A549 (cell line): ENCODE measurements around the gene TRABD. TPM values are rescaled to one million over a fixed set of nuclear protein-coding genes. Genes with fewer than 3 reads are reported as not detected.

Experiments used
- ATAC-seq, 2 experiments: fragments of 200-7000 bp in 1 of 2; fragments of >200 bp in 1 of 2; cut with Nextera tagmentation in 1 of 2; cut with Tn5 transposase in 1 of 2; 3 replicates each; pipeline versions ENCODE4 v1.8.0 to v1.9.1; 2018 to 2020; ENCODE audit warnings: mild to moderate bottlenecking in 1 of 2, moderate library complexity in 1 of 2
- CTCF ChIA-PET: fragments of 300-600 bp; sonication (Branson Sonifier 250); formaldehyde crosslinking; extraction: SDS; loops from one replicate; lab custom pipeline; 2021; ENCODE audit warnings: antibody characterized with exemption, inconsistent platforms; lab: Yijun Ruan, JAX
- POLR2A ChIA-PET: fragments of 350-600 bp; formaldehyde crosslinking; extraction: SDS; loops from one replicate; lab custom pipeline; 2021; ENCODE audit warnings: antibody characterized with exemption, inconsistent platforms; lab: Yijun Ruan, JAX
- DNase-seq, 2 experiments: peaks; one replicate each; pipeline versions ENCODE4 v3.0.0 to v3.0.0-alpha.2; 2011 to 2016; ENCODE audit warnings: low read depth in 1 of 2, low spot score in 1 of 2
- FAIRE-seq: peaks from 2 replicates; lab custom pipeline; 2011; peaks lifted over from hg19 to GRCh38; lab: Jason Lieb, UNC
- H3K27ac ChIP-seq, 2 experiments: fragments of >200 bp; sonication (Bioruptor Twin); formaldehyde crosslinking; 3 replicates each; pipeline ENCODE4 v1.5.1; 2016 to 2017
- H3K4me1 ChIP-seq: fragments of >200 bp; sonication (Bioruptor Twin); formaldehyde crosslinking; 3 replicates; pipeline ENCODE4 v1.6.1; 2016
- H3K4me2 ChIP-seq: fragments of >200 bp; sonication (Bioruptor Twin); formaldehyde crosslinking; 3 replicates; pipeline ENCODE4 v1.6.1; 2016
- H3K4me3 ChIP-seq: fragments of >200 bp; sonication (Bioruptor Twin); formaldehyde crosslinking; 3 replicates; pipeline ENCODE4 v1.5.1; 2016
- H3K9me3 ChIP-seq: fragments of >200 bp; sonication (Bioruptor Twin); formaldehyde crosslinking; 3 replicates; pipeline ENCODE4 v1.6.1; 2016
- EHF ChIP-seq: fragments of 250-450 bp; sonication (Bioruptor Pico); IDR thresholded peaks from 2 replicates; pipeline ENCODE4 v1.5.0; 2020; ENCODE audit warnings: mild to moderate bottlenecking
- EP300 ChIP-seq, 2 experiments: fragments of >200 bp; sonication (Bioruptor Twin); formaldehyde crosslinking; IDR thresholded peaks; 2 replicates in 1 of 2; 3 replicates in 1 of 2; pipeline ENCODE4 v1.6.1; 2016 to 2017
- HOXA7 ChIP-seq: fragments of 250-450 bp; sonication (Bioruptor Pico); IDR thresholded peaks from 2 replicates; pipeline ENCODE4 v1.5.0; 2020; ENCODE audit warnings: mild to moderate bottlenecking, moderate library complexity
- JUN ChIP-seq, 2 experiments: fragments of >200 bp; sonication (Bioruptor Twin); formaldehyde crosslinking; IDR thresholded peaks; 2 replicates in 1 of 2; 3 replicates in 1 of 2; pipeline ENCODE4 v1.6.1; 2016 to 2017
- MAFK ChIP-seq: fragments of 450-650 bp; IDR thresholded peaks from 2 replicates; pipeline ENCODE4 v1.6.1; 2014; ENCODE audit not compliant: partially characterized antibody
- POLR2A ChIP-seq: IDR thresholded peaks from 2 replicates; pipeline ENCODE4 v1.6.1; 2012; ENCODE audit warnings: mild to moderate bottlenecking, low read length
- SMC3 ChIP-seq: fragments of >200 bp; sonication (Bioruptor Twin); formaldehyde crosslinking; IDR thresholded peaks from 3 replicates; pipeline ENCODE4 v1.6.1; 2018; ENCODE audit warnings: inconsistent platforms
- TFCP2L1 ChIP-seq: fragments of 250-450 bp; sonication (Bioruptor Pico); IDR thresholded peaks from 2 replicates; pipeline ENCODE4 v1.5.0; 2021; ENCODE audit warnings: mild to moderate bottlenecking
- ZFP36 ChIP-seq: fragments of 450-650 bp; IDR thresholded peaks from 2 replicates; pipeline ENCODE4 v1.6.1; 2014; ENCODE audit warnings: borderline replicate concordance; ENCODE audit not compliant: partially characterized antibody
- WGBS: methylation state at CpG from one replicate; pipeline ENCODE4 v1.1.6; 2017; ENCODE audit errors: missing lambda C conversion rate; 5-methylcytosine and 5-hydroxymethylcytosine counted together
- polyA plus RNA-seq, 4 experiments: library from polyadenylated mRNA; depleted of rRNA in 3 of 4; stranded (reverse); fragments of >200 nt; fragmentation: RNase III in 1 of 4; extraction: RNeasy Plus Mini Kit Qiagen cat#74134 plus additional on column Dnase treatment in 1 of 4; gene quantifications; 2 replicates in 3 of 4; 3 replicates in 1 of 4; pipeline ENCODE4 v1.2.3, GENCODE V29; 2011 to 2017
- TF ChIP-seq, protein P1 (sequence below): fragments of >200 bp; sonication (Bioruptor Twin); formaldehyde crosslinking; IDR thresholded peaks from 3 replicates; pipeline ENCODE4 v1.6.1; 2016
- TF ChIP-seq, protein P2 (sequence below): fragments of >200 bp; sonication (Bioruptor Twin); formaldehyde crosslinking; IDR thresholded peaks from 2 replicates; pipeline ENCODE4 v1.6.1; 2016
- TF ChIP-seq, protein P3 (sequence below): IDR thresholded peaks from 2 replicates; pipeline ENCODE4 v1.6.1; 2012
- TF ChIP-seq, protein P4 (sequence below): IDR thresholded peaks from 2 replicates; pipeline ENCODE4 v1.6.1; 2012
- TF ChIP-seq, protein P5 (sequence below): IDR thresholded peaks from 2 replicates; pipeline ENCODE4 v1.6.1; 2012; ENCODE audit warnings: low read depth, borderline replicate concordance
- TF ChIP-seq, protein P6 (sequence below): fragments of >200 bp; sonication (Bioruptor Twin); formaldehyde crosslinking; IDR thresholded peaks from 3 replicates; pipeline ENCODE4 v1.5.1; 2016

TRABD gene
- polyA plus RNA-seq, 2 of the 4 experiments (the other 2 are of a cell fraction), result 14.8 to 30.4 TPM

DNA sequence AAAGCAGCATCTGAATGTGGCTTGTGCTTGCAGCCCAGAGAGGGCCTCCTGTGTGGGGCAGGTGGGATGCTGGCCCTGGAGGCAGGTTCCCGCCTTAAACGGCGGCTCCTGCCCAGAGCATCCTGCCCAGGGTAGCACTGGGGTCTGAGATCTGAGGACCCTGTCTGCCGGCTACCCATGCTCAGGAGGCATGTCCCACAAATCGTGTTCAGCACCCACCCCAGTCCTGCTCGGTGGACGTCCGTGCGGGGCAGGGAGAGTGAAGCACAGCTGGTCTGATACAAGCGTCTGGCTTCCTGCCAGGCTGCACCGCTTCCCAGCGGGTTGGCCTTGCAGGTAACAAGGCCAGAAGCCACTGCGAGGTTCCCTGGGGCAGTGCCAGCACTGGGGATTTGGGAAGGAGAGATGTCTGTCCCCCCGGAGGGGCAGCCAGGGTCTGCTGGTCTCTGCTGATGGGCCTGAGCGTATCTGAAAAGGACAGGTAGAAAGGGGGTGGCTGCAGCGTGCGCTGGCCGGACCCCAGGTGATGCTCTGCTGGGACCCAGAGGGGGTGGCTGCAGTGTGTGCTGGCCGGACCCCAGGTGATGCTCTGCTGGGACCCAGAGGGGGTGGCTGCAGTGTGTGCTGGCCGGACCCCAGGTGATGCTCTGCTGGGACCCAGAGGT, 3.6 kb downstream of the TRABD start (continued):
- TF ChIP-seq, protein P1, sequence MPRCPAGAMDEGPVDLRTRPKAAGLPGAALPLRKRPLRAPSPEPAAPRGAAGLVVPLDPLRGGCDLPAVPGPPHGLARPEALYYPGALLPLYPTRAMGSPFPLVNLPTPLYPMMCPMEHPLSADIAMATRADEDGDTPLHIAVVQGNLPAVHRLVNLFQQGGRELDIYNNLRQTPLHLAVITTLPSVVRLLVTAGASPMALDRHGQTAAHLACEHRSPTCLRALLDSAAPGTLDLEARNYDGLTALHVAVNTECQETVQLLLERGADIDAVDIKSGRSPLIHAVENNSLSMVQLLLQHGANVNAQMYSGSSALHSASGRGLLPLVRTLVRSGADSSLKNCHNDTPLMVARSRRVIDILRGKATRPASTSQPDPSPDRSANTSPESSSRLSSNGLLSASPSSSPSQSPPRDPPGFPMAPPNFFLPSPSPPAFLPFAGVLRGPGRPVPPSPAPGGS, result no peak
- TF ChIP-seq MAFK (no peak), SMC3 (no peak), EP300 (IDR thresholded peaks at IDR 0.05) (no peak), EHF (CRISPR knock-in tag) (no peak)
- TF ChIP-seq, protein P2, sequence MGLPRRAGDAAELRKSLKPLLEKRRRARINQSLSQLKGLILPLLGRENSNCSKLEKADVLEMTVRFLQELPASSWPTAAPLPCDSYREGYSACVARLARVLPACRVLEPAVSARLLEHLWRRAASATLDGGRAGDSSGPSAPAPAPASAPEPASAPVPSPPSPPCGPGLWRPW, result no peak

DNA sequence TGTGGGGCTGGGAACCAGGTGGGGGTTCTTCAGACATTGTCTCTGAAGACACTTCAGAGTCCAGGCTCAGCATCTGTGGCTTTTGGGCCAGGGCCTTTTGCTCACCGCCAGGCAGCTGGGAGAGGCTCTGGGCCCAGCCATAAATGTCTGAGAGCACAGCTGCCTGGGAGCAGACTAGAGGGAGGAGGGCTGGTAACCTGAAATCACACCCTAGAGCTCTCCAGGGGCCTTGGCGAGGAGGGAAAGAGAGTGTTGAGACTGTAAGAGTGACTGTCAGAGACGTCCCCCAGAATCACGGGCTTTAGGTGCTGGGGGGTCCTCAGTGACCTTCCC, 4.1 kb downstream of the TRABD start:
- Histone ChIP-seq H3K4me1 (peaks cover 25% of the 10 kb centered on the region), H3K4me2 (peak overlapping the region; percentile 94), H3K9me3 (no peaks in the 10 kb centered on the region), H3K4me3 (peak overlapping the region; percentile 56; the same call in 2 of the 3 replicates), H3K27ac (peak overlapping the region; percentile 79 to 93)
- no peak for DNase-seq
- 53% methylated on average over 2 of the region's 4 CpGs for WGBS
- ChIA-PET POLR2A (no interaction called here), CTCF (interaction anchor here (0.9 to 3.3 kb wide), 6 partner anchors 16 to 133 kb away, joined by 3 to 15 read pairs (median 8); no protein-coding TSS in a partner anchor)
- FAIRE-seq, result no peak
- TF ChIP-seq, protein P3, sequence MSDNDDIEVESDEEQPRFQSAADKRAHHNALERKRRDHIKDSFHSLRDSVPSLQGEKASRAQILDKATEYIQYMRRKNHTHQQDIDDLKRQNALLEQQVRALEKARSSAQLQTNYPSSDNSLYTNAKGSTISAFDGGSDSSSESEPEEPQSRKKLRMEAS, result no peak
- TF ChIP-seq HOXA7 (CRISPR knock-in tag), result no peak
- no peak for TF ChIP-seq TFCP2L1 (CRISPR knock-in tag)
- TF ChIP-seq ZFP36, result no peak
- peak; percentile 41 to 58; a peak in 5 of 6 replicates for ATAC-seq

DNA sequence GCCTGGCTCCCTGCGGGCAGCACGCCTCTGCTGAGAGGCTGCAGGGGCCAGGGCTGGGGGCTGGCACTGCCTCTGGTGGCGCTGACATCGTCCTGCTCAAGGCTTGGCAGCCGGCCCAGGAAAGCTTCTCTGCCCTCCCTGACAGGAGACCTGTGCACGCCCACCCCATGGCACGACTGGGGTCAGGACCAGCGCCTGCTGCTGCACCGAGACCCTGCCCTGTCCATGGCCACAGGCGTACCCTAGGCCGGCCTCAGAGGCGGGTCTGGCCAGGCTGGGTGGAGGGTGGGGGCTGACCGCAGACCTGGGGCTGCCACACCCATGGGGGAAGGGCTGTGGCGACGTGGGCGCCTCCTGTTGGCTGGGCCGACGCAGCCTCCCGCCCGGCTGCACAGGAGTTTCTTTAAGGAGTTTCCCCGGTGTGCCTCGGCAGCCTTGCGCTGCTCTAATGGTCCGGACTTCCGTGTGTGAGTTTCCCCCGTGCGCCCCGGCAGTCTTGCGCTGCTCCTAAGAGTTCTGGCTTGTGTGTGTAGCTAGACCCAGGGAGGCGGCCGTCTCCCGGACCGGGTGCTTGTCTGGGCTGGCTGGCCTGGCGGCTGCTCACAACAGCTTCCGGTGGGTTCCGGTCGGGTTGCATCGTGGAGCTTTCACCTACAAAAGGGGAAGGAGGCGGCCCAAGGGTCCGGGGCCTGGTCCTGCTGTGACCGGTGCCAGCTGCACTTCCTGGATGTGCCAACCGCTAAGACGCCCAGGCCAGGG, 4.6 kb downstream of the TRABD start:
- ATAC-seq (peak; percentile 76 to 83), FAIRE-seq (no peak), DNase-seq (peak; percentile 68 to 74)
- no CpG with 5 or more reads among the region's 43 CpGs for WGBS
- CTCF ChIA-PET, result interaction anchor here (0.7 to 3.3 kb wide), 8 partner anchors 9 to 134 kb away, joined by 3 to 15 read pairs (median 4); no protein-coding TSS in a partner anchor
- no peaks in the 10 kb centered on the region for H3K9me3 ChIP-seq
- peak overlapping the region; percentile 94 for H3K4me2 ChIP-seq
- TF ChIP-seq JUN (IDR thresholded peaks at IDR 0.05) (peak in 1 of 2 experiments; percentile 45; a peak in 1 of 5 replicates), EP300 (IDR thresholded peaks at IDR 0.05) (no peak), SMC3 (0 out of 3 replicates have a peak, but pooled peaks have one; percentile 13), ZFP36 (no peak), HOXA7 (CRISPR knock-in tag) (no peak), POLR2A (peak; percentile 31; the same call in 1 of the 2 replicates)
- TF ChIP-seq, protein P4, sequence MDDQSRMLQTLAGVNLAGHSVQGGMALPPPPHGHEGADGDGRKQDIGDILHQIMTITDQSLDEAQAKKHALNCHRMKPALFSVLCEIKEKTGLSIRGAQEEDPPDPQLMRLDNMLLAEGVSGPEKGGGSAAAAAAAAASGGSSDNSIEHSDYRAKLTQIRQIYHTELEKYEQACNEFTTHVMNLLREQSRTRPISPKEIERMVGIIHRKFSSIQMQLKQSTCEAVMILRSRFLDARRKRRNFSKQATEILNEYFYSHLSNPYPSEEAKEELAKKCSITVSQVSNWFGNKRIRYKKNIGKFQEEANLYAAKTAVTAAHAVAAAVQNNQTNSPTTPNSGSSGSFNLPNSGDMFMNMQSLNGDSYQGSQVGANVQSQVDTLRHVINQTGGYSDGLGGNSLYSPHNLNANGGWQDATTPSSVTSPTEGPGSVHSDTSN, result peak; percentile 49; the same call in 1 of the 2 replicates
- TF ChIP-seq, protein P5, sequence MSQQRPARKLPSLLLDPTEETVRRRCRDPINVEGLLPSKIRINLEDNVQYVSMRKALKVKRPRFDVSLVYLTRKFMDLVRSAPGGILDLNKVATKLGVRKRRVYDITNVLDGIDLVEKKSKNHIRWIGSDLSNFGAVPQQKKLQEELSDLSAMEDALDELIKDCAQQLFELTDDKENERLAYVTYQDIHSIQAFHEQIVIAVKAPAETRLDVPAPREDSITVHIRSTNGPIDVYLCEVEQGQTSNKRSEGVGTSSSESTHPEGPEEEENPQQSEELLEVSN, result 0 out of 2 replicates have a peak, but pooled peaks have one; percentile 44
- TF ChIP-seq, protein P3, result peak; percentile 51; the same call in 1 of the 2 replicates
- TF ChIP-seq, protein P6, sequence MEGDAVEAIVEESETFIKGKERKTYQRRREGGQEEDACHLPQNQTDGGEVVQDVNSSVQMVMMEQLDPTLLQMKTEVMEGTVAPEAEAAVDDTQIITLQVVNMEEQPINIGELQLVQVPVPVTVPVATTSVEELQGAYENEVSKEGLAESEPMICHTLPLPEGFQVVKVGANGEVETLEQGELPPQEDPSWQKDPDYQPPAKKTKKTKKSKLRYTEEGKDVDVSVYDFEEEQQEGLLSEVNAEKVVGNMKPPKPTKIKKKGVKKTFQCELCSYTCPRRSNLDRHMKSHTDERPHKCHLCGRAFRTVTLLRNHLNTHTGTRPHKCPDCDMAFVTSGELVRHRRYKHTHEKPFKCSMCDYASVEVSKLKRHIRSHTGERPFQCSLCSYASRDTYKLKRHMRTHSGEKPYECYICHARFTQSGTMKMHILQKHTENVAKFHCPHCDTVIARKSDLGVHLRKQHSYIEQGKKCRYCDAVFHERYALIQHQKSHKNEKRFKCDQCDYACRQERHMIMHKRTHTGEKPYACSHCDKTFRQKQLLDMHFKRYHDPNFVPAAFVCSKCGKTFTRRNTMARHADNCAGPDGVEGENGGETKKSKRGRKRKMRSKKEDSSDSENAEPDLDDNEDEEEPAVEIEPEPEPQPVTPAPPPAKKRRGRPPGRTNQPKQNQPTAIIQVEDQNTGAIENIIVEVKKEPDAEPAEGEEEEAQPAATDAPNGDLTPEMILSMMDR, result peak; percentile 36; the same call in 2 of the 3 replicates
- H3K4me1 ChIP-seq, result peaks cover 25% of the 10 kb centered on the region
- POLR2A ChIA-PET, result interaction anchor here (0.9 kb wide), 1 partner anchor 335 kb away, joined by 3 read pairs; the partner anchor contains the start of gene SCO2
- peak overlapping the region; percentile 79 to 93 for H3K27ac ChIP-seq
- peak overlapping the region; percentile 56 for H3K4me3 ChIP-seq
